ENCODE data around the gene YWHAH. TPM values are rescaled to one million over a fixed set of nuclear protein-coding genes. Genes with fewer than 3 reads are reported as not detected.

The YWHAH gene
- total and polyA plus RNA-seq, 4 donors, result 26.1 to 75.0 (median 42.4) TPM

DNA sequence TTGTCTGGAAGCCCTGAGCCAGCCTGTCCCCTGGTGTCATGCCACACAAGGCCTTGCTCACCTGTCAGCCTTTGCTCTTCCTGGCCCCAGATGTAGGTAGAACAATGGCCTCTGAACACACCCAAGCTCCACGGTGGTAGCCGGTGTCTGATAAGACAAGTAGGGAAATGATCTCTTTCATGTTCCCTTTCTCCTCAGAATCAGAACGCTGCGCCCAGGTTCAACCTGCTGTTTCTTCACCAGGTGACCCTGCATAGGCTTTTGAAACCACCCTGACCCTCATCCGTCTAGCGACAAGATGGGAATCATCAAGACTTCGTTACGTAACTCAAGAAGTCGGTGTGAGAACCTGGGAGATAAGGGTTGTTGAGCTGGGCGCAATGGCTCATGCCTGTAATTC, 28.7 kb upstream of the YWHAH start:
- 92% methylated on average over 10 of the region's 10 CpGs for WGBS
- DNase-seq (ENCODE audit: low spot score), result no peak

DNA sequence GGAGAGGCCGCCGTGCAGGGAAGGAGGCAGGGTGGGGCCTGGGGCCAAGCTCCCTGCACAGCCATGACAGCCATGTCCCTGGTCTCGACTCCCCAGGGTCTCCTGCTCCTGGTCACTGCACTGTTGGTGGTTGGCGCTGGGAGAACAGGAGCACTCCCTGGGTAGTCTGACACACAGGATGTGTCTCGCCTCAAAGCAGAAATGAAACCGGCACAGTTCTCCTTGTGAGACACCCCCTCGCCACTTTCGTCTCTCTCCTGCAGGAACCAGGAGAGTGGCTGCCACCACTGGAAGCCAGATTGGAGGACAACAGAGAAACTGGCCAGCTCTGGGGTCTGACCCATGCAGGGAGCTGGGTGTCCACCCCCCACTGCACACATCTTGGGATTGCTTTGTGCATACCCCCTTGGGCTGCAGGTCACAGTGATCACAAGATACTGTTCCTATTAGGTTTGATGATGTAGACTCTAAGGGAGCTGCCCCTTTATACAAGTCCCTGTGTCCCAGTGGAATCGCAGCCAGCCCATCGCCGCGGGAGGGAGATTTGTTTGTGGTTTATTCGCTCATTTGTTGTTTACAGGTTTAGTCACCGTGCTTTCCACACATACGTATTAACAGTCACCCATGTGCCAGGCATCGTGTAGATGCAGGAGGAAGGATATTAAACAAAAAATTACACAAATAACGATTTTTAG, 27.0 kb upstream of the YWHAH start:
- H3K27ac ChIP-seq (ENCODE audit: low read depth in 1 of 2, low read length in 2 of 2), result no peak overlapping the region
- TF ChIP-seq FOXA1 (IDR thresholded peaks at IDR 0.05) (no peak), EGR1 (IDR thresholded peaks at IDR 0.05; ENCODE audit: low read depth in 2 of 2) (no peak), YY1 (IDR thresholded peaks at IDR 0.05) (no peak), TAF1 (conservative IDR thresholded peaks at IDR 0.05) (no peak), NR2F2 (IDR thresholded peaks at IDR 0.05) (no peak), JUND (IDR thresholded peaks at IDR 0.05) (no peak), RAD21 (IDR thresholded peaks at IDR 0.05) (no peak)
- TF ChIP-seq, protein P1, sequence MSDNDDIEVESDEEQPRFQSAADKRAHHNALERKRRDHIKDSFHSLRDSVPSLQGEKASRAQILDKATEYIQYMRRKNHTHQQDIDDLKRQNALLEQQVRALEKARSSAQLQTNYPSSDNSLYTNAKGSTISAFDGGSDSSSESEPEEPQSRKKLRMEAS (IDR thresholded peaks at IDR 0.05), result no peak
- TF ChIP-seq, protein P2, sequence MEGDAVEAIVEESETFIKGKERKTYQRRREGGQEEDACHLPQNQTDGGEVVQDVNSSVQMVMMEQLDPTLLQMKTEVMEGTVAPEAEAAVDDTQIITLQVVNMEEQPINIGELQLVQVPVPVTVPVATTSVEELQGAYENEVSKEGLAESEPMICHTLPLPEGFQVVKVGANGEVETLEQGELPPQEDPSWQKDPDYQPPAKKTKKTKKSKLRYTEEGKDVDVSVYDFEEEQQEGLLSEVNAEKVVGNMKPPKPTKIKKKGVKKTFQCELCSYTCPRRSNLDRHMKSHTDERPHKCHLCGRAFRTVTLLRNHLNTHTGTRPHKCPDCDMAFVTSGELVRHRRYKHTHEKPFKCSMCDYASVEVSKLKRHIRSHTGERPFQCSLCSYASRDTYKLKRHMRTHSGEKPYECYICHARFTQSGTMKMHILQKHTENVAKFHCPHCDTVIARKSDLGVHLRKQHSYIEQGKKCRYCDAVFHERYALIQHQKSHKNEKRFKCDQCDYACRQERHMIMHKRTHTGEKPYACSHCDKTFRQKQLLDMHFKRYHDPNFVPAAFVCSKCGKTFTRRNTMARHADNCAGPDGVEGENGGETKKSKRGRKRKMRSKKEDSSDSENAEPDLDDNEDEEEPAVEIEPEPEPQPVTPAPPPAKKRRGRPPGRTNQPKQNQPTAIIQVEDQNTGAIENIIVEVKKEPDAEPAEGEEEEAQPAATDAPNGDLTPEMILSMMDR (IDR thresholded peaks at IDR 0.05; ENCODE audit: low read depth, low read length, missing input control), result no peak
- TF ChIP-seq, protein P3, sequence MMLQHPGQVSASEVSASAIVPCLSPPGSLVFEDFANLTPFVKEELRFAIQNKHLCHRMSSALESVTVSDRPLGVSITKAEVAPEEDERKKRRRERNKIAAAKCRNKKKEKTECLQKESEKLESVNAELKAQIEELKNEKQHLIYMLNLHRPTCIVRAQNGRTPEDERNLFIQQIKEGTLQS (IDR thresholded peaks at IDR 0.05), result no peak
- TF ChIP-seq, protein P4, sequence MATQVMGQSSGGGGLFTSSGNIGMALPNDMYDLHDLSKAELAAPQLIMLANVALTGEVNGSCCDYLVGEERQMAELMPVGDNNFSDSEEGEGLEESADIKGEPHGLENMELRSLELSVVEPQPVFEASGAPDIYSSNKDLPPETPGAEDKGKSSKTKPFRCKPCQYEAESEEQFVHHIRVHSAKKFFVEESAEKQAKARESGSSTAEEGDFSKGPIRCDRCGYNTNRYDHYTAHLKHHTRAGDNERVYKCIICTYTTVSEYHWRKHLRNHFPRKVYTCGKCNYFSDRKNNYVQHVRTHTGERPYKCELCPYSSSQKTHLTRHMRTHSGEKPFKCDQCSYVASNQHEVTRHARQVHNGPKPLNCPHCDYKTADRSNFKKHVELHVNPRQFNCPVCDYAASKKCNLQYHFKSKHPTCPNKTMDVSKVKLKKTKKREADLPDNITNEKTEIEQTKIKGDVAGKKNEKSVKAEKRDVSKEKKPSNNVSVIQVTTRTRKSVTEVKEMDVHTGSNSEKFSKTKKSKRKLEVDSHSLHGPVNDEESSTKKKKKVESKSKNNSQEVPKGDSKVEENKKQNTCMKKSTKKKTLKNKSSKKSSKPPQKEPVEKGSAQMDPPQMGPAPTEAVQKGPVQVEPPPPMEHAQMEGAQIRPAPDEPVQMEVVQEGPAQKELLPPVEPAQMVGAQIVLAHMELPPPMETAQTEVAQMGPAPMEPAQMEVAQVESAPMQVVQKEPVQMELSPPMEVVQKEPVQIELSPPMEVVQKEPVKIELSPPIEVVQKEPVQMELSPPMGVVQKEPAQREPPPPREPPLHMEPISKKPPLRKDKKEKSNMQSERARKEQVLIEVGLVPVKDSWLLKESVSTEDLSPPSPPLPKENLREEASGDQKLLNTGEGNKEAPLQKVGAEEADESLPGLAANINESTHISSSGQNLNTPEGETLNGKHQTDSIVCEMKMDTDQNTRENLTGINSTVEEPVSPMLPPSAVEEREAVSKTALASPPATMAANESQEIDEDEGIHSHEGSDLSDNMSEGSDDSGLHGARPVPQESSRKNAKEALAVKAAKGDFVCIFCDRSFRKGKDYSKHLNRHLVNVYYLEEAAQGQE (IDR thresholded peaks at IDR 0.05), result no peak
- no peak overlapping the region for H3K4me3 ChIP-seq (ENCODE audit: low read depth in 1 of 3, low read length in 3 of 3)
- no peaks in the 10 kb centered on the region for H3K4me1 ChIP-seq (ENCODE audit: control insufficient read depth in 4 of 4, insufficient read depth in 4 of 4, low read length in 3 of 4)
- 75% methylated on average over 17 of the region's 17 CpGs for WGBS
- no peaks in the 10 kb centered on the region for H3K27me3 ChIP-seq (ENCODE audit: control insufficient read depth in 4 of 4, insufficient read depth in 4 of 4, low read length in 3 of 4)
- H3K9me3 ChIP-seq (ENCODE audit: control insufficient read depth in 4 of 4, low read length in 3 of 4), result no peaks in the 10 kb centered on the region
- H3K36me3 ChIP-seq (ENCODE audit: control insufficient read depth in 4 of 4, insufficient read depth in 3 of 4, low read depth in 1 of 4, low read length in 3 of 4), result no peaks in the 10 kb centered on the region
- no peak for DNase-seq (ENCODE audit: low spot score)
- no peak overlapping the region for H3K9ac ChIP-seq (ENCODE audit: low read depth in 1 of 2, low read length in 2 of 2)

More for the DNA sequence above, 28.7 kb upstream of the YWHAH start:
- no peak overlapping the region for H3K4me3 ChIP-seq (ENCODE audit: low read depth in 1 of 3, low read length in 3 of 3)
- H3K9me3 ChIP-seq (ENCODE audit: control insufficient read depth in 4 of 4, low read length in 3 of 4), result no peaks in the 10 kb centered on the region
- no peak overlapping the region for H3K9ac ChIP-seq (ENCODE audit: low read depth in 1 of 2, low read length in 2 of 2)
- H3K27me3 ChIP-seq (ENCODE audit: control insufficient read depth in 4 of 4, insufficient read depth in 4 of 4, low read length in 3 of 4), result no peaks in the 10 kb centered on the region
- H3K4me1 ChIP-seq (ENCODE audit: control insufficient read depth in 4 of 4, insufficient read depth in 4 of 4, low read length in 3 of 4), result no peaks in the 10 kb centered on the region
- H3K36me3 ChIP-seq (ENCODE audit: control insufficient read depth in 4 of 4, insufficient read depth in 3 of 4, low read depth in 1 of 4, low read length in 3 of 4), result peaks cover 0 to 3% (median 0%) of the 10 kb centered on the region in 4 donors
- no peak for TF ChIP-seq RXRA (IDR thresholded peaks at IDR 0.05)
- TF ChIP-seq, protein P2 (IDR thresholded peaks at IDR 0.05; ENCODE audit: low read depth, low read length, missing input control), result no peak
- no peak overlapping the region for H3K27ac ChIP-seq (ENCODE audit: low read depth in 1 of 2, low read length in 2 of 2)
